ENCODE measurements around the gene EXOC4.

The EXOC4 gene

GRCh38 chr7:134018306-134018705, 765.4 kb downstream of the EXOC4 start:
- DNase-seq: no peak

- no peak for DNase-seq
Observed at GRCh38 chr7:134019251-134019650, 766.4 kb downstream of the EXOC4 start.

- DNase-seq: no peak
Observed at GRCh38 chr7:134021836-134022235, 769.0 kb downstream of the EXOC4 start.

GRCh38 chr7:134022286-134022911, 769.5 kb downstream of the EXOC4 start:
- no peak for DNase-seq

GRCh38 chr7:134024739-134025138, 771.9 kb downstream of the EXOC4 start:
- DNase-seq: no peak

- DNase-seq: no peak
Observed at GRCh38 chr7:134028853-134029252, 776.0 kb downstream of the EXOC4 start.

- no peak for DNase-seq
Observed at GRCh38 chr7:134029743-134030142, 776.9 kb downstream of the EXOC4 start.

GRCh38 chr7:134030460-134030865, 777.6 kb downstream of the EXOC4 start:
- no peak for DNase-seq

GRCh38 chr7:134031835-134032617, 779.1 kb downstream of the EXOC4 start:
- no peak for DNase-seq

GRCh38 chr7:134034652-134035051, 781.8 kb downstream of the EXOC4 start:
- DNase-seq: no peak

GRCh38 chr7:134037991-134038390, 785.1 kb downstream of the EXOC4 start:
- no peak for DNase-seq

- DNase-seq: no peak
Observed at GRCh38 chr7:134040988-134041387, 788.1 kb downstream of the EXOC4 start.

- DNase-seq: no peak
Observed at GRCh38 chr7:134041477-134041876, 788.6 kb downstream of the EXOC4 start.

- no peak for DNase-seq
Observed at GRCh38 chr7:134042307-134042706, 789.4 kb downstream of the EXOC4 start.

- DNase-seq: no peak
Observed at GRCh38 chr7:134044682-134045081, 791.8 kb downstream of the EXOC4 start.

- no peak for DNase-seq
Observed at GRCh38 chr7:134045716-134046115, 792.8 kb downstream of the EXOC4 start.

GRCh38 chr7:134046594-134047128, 793.8 kb downstream of the EXOC4 start:
- no peak for DNase-seq

GRCh38 chr7:134047675-134048074, 794.8 kb downstream of the EXOC4 start:
- DNase-seq: no peak

GRCh38 chr7:134048166-134048565, 795.3 kb downstream of the EXOC4 start:
- no peak for DNase-seq

GRCh38 chr7:134051020-134051419, 798.1 kb downstream of the EXOC4 start:
- DNase-seq: no peak

GRCh38 chr7:134056816-134057215, 803.9 kb downstream of the EXOC4 start:
- no peak for DNase-seq

- no peak for DNase-seq
Observed at GRCh38 chr7:134058521-134058920, 805.6 kb downstream of the EXOC4 start.

GRCh38 chr7:134058980-134059379, 806.1 kb downstream of the EXOC4 start:
- DNase-seq: no peak

- DNase-seq: no peak
Observed at GRCh38 chr7:134059921-134060320, 807.0 kb downstream of the EXOC4 start.

All from stimulated activated CD4-positive, alpha-beta T cell treated with anti-CD3 and anti-CD28 coated beads, Interleukin-15, amount 100 ng/mL, for 24 hours (primary cell).